Left ventricle myocardium inferior (tissue), 1 donor: ENCODE results near the gene ELN. TPM values are rescaled to one million over a fixed set of nuclear protein-coding genes. Genes with fewer than 3 reads are reported as not detected.
"Not testable (repeated sequence)": the region's sequence is repeated elsewhere in the genome, so short reads cannot be mapped to it uniquely, and the experiment has no call there.

Experiments
- DNase-seq: peaks from one replicate; pipeline ENCODE4 v3.0.0-alpha.2; 2020
- H3K27ac ChIP-seq: fragments of 200-600 bp; replicated peaks from 2 replicates; pipeline ENCODE4 v1.8.0; 2021
- H3K27me3 ChIP-seq: fragments of 200-600 bp; 2 replicates; pipeline ENCODE4 v1.8.0; 2021; ENCODE audit warnings: low read depth
- H3K36me3 ChIP-seq: fragments of 200-600 bp; 2 replicates; pipeline ENCODE4 v1.8.0; 2021
- H3K4me1 ChIP-seq: fragments of 200-600 bp; 2 replicates; pipeline ENCODE4 v1.8.0; 2021
- H3K4me3 ChIP-seq: fragments of 200-600 bp; 2 replicates; pipeline ENCODE4 v1.8.0; 2021; ENCODE audit warnings: mild to moderate bottlenecking, moderate library complexity
- H3K9me3 ChIP-seq: fragments of 200-600 bp; replicated peaks from 2 replicates; pipeline ENCODE4 v1.8.0; 2021
- CTCF ChIP-seq: fragments of 200-600 bp; IDR thresholded peaks from 2 replicates; pipeline ENCODE4 v1.8.0; 2021; ENCODE audit warnings: antibody characterized with exemption, mild to moderate bottlenecking, borderline replicate concordance
- intact Hi-C: fragments of 100-400 bp; cut with micrococcal nuclease; formaldehyde crosslinking; loops from one replicate; pipeline ENCODE4 v1.11.0; 2022
- total RNA-seq: library from RNA; stranded (reverse); fragmentation: NEBNext Ultra II Directional; extraction: Animal tissue kit (Norgen Biotek cat#: 25700); gene quantifications from one replicate; pipeline ENCODE4 v1.2.1, GENCODE V29; 2021
- donor health status: DM: no; HTN: yes; CAD: no; lungs with severe emphysema.

Gene ELN
- total RNA-seq, 1 donor from 2014 or later = 51.6 TPM

DNA sequence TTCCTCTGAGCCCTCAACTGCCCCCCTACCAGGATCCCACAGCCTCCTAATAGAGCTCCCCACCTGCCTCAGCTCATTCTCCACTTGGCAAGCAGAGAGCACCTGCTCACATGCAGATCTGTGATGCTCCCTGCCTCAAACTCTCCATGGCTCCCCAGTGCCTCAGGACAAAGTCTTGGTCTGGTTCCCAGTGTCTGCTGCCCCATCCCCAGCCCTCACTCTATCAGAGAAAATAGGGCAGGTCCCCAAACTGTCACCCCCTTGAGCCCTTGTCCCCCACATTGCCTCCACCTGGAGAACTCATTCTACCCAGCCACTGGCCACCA, 20.8 kb upstream of the ELN start:
- Histone ChIP-seq H3K27me3 (no peaks in the 10 kb centered on the region), H3K9me3 (no peaks in the 10 kb centered on the region), H3K27ac (peak overlapping the region; percentile 47), H3K4me3 (no peak overlapping the region), H3K36me3 (no peaks in the 10 kb centered on the region), H3K4me1 (peaks cover 24% of the 10 kb centered on the region)
- TF ChIP-seq CTCF = no peak
- intact Hi-C loops = no loop called here
- no peak for DNase-seq

GRCh38 chr7:74008687-74009086, 19.3 kb upstream of the ELN start:
- H3K36me3 ChIP-seq = no peaks in the 10 kb centered on the region
- DNase-seq = no peak
- no peak overlapping the region for H3K27ac ChIP-seq
- H3K9me3 ChIP-seq = no peaks in the 10 kb centered on the region
- no peaks in the 10 kb centered on the region for H3K27me3 ChIP-seq
- H3K4me3 ChIP-seq = no peak overlapping the region
- no peak for TF ChIP-seq CTCF
- intact Hi-C loops = no loop called here
- peaks cover 20% of the 10 kb centered on the region for H3K4me1 ChIP-seq

GRCh38 chr7:74009719-74010118, 18.3 kb upstream of the ELN start:
- TF ChIP-seq CTCF = no peak
- DNase-seq = no peak
- H3K27ac ChIP-seq = no peak overlapping the region
- H3K9me3 ChIP-seq = no peaks in the 10 kb centered on the region
- no peak overlapping the region for H3K4me3 ChIP-seq
- peaks cover 23% of the 10 kb centered on the region for H3K4me1 ChIP-seq
- no peaks in the 10 kb centered on the region for H3K27me3 ChIP-seq
- no peaks in the 10 kb centered on the region for H3K36me3 ChIP-seq
- intact Hi-C loops = no loop called here

- no peak for DNase-seq
- no peaks in the 10 kb centered on the region for H3K36me3 ChIP-seq
Observed at GRCh38 chr7:74010407-74010806, 17.6 kb upstream of the ELN start.

DNA sequence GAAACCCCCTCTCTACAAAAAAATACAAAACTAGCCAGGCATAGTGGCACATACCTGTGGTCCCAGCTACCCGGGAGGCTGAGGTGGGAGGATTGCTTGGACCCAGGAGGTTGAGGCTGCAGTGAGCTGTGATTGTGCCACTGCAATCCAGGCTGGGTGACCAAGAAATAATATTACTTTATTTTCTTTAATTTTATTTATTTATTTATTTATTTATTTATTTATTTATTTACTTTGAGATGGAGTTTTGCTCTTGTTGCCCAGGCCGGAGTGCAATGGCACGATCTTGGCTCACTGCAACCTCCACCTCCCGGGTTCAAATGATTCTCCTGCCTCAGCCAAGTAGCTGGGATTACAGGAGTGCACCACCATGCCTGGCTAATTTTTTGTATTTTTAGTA, 16.6 kb upstream of the ELN start:
- H3K27ac ChIP-seq, DNase-seq, H3K27me3 ChIP-seq, H3K9me3 ChIP-seq, intact Hi-C loops, H3K4me3 ChIP-seq, H3K36me3 ChIP-seq: not testable (repeated sequence)
- H3K4me1 ChIP-seq = peaks cover 21% of the 10 kb centered on the region

More at GRCh38 chr7:74010407-74010806, 17.6 kb upstream of the ELN start:
- Histone ChIP-seq H3K4me3 (no peak overlapping the region), H3K9me3 (no peaks in the 10 kb centered on the region), H3K27me3 (no peaks in the 10 kb centered on the region), H3K27ac (no peak overlapping the region), H3K4me1 (peaks cover 23% of the 10 kb centered on the region)
- TF ChIP-seq CTCF = no peak
- intact Hi-C loops = no loop called here

DNA sequence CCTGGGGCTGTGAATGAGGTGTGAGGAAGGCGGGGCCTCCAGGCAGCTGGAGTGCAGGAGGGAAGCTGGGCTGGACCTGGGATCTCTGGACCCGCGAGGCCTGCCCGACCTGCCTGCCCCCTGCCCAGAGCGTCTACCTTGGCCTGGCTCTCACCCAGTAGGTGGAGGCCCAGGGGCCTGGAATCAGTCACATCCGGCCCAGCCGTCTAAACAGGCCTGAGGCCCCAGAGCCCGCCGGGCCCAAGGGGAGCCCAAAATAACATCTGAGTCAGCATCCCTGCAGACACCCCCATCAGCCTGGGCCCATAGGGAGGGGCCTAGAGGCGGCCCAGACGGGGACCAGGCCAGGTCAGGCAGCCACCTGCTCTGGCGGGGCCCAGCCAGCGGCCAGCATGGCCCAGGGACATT, 15.1 kb upstream of the ELN start:
- no peak for DNase-seq
- no peaks in the 10 kb centered on the region for H3K36me3 ChIP-seq
- TF ChIP-seq CTCF = no peak
- H3K27me3 ChIP-seq = no peaks in the 10 kb centered on the region
- intact Hi-C loops = no loop called here
- H3K27ac ChIP-seq = no peak overlapping the region
- H3K4me3 ChIP-seq = no peak overlapping the region
- peaks cover 13% of the 10 kb centered on the region for H3K4me1 ChIP-seq
- H3K9me3 ChIP-seq = no peaks in the 10 kb centered on the region
